H1 (cell line): Measurements from ENCODE around the gene CASP12. TPM values are rescaled to one million over a fixed set of nuclear protein-coding genes. Genes with fewer than 3 reads are reported as not detected.

Experiments
- CTCF ChIA-PET: fragments of 300-600 bp; sonication (Branson Sonifier 250); formaldehyde crosslinking; loops from one replicate; lab custom pipeline; 2021; ENCODE audit not compliant: partially characterized antibody; lab: Charles Lee
- POLR2A ChIA-PET: fragments of 300-600 bp; sonication (Branson Sonifier 250); formaldehyde crosslinking; loops from one replicate; lab custom pipeline; 2021; ENCODE audit warnings: inconsistent platforms; ENCODE audit not compliant: partially characterized antibody; lab: Charles Lee
- DNase-seq, 2 experiments: peaks; one replicate each; pipeline versions ENCODE4 v3.0.0 to v3.0.0-alpha.2; 2010 to 2022; ENCODE audit warnings: low spot score in 2 of 2, low read depth in 1 of 2, mixed read lengths in 1 of 2
- FAIRE-seq: peaks from 2 replicates; lab custom pipeline; 2011; peaks lifted over from hg19 to GRCh38; lab: Jason Lieb, UNC
- H2AFZ ChIP-seq: 2 replicates; pipeline ENCODE4 v1.8.1; 2012; ENCODE audit warnings: low read length, inconsistent platforms
- H2AK5ac ChIP-seq: 2 replicates; pipeline ENCODE4 v1.6.1; 2013; ENCODE audit warnings: low read depth, low read length
- H2BK120ac ChIP-seq: replicated peaks from 2 replicates; pipeline ENCODE3; 2013; ENCODE audit warnings: low read depth, low read length, inconsistent platforms
- H2BK12ac ChIP-seq: 2 replicates; pipeline ENCODE4 v1.6.1; 2013; ENCODE audit warnings: low read depth, low read length
- H2BK15ac ChIP-seq: 2 replicates; pipeline ENCODE4 v1.6.1; 2013; ENCODE audit warnings: low read length
- H2BK20ac ChIP-seq: 2 replicates; pipeline ENCODE4 v1.6.1; 2013; ENCODE audit warnings: low read length
- H2BK5ac ChIP-seq: 2 replicates; pipeline ENCODE4 v1.6.1; 2013; ENCODE audit warnings: low read depth, low read length
- H3K14ac ChIP-seq: 2 replicates; pipeline ENCODE4 v1.6.1; 2013; ENCODE audit warnings: inconsistent platforms; ENCODE audit not compliant: insufficient read length
- H3K18ac ChIP-seq: 2 replicates; pipeline ENCODE4 v1.6.1; 2013; ENCODE audit warnings: low read length; ENCODE audit errors: extremely low read depth
- H3K23ac ChIP-seq: 2 replicates; pipeline ENCODE4 v1.6.1; 2013; ENCODE audit warnings: inconsistent platforms; ENCODE audit not compliant: insufficient read length
- H3K23me2 ChIP-seq: 2 replicates; pipeline ENCODE4 v1.6.1; 2013; ENCODE audit warnings: low read depth, low read length
- H3K27ac ChIP-seq: 2 replicates; pipeline ENCODE4 v1.6.1; 2011; ENCODE audit warnings: low read depth, low read length, inconsistent platforms
- H3K27me3 ChIP-seq, 4 experiments: replicated peaks in 1 of 4; 1 replicate in 1 of 4; 2 replicates in 3 of 4; pipeline versions ENCODE4 v1.6.1 to v1.8.1; 2011 to 2013; ENCODE audit warnings: low read length in 3 of 4, mild to moderate bottlenecking in 3 of 4, inconsistent platforms in 2 of 4, mixed read lengths in 2 of 4, moderate library complexity in 1 of 4; ENCODE audit not compliant: control insufficient read depth in 3 of 4, insufficient read depth in 3 of 4; ENCODE audit errors: extremely low read depth in 1 of 4
- H3K36me3 ChIP-seq, 4 experiments: 2 replicates each; pipeline versions ENCODE4 v1.6.1 to v1.8.1; 2011 to 2013; ENCODE audit warnings: mild to moderate bottlenecking in 4 of 4, low read length in 3 of 4, moderate library complexity in 2 of 4, control low read depth in 1 of 4, inconsistent platforms in 1 of 4; ENCODE audit not compliant: insufficient read depth in 4 of 4, control insufficient read depth in 2 of 4
- H3K4ac ChIP-seq: replicated peaks from 2 replicates; pipeline ENCODE3; 2013; ENCODE audit warnings: low read length, low read depth, mixed read lengths, inconsistent platforms; ENCODE audit not compliant: insufficient read length
- H3K4me1 ChIP-seq, 4 experiments: replicated peaks in 1 of 4; 1 replicate in 1 of 4; 2 replicates in 3 of 4; pipeline versions ENCODE4 v1.6.1 to v1.8.1; 2011 to 2013; ENCODE audit warnings: low read length in 3 of 4, inconsistent platforms in 2 of 4, mixed read lengths in 1 of 4; ENCODE audit not compliant: insufficient read depth in 4 of 4, control insufficient read depth in 3 of 4
- H3K4me2 ChIP-seq, 2 experiments: 2 replicates each; pipeline versions ENCODE4 v1.6.1 to v1.8.1; 2011 to 2013; ENCODE audit warnings: low read depth in 2 of 2, low read length in 2 of 2, control low read depth in 1 of 2, inconsistent platforms in 1 of 2, mild to moderate bottlenecking in 1 of 2; ENCODE audit not compliant: insufficient read depth in 1 of 2
- H3K4me3 ChIP-seq, 4 experiments: fragments of 200-600, 300-600 bp in 1 of 4; sonication (generic), shearing (Covaris generic), sonication (Bioruptor Twin) in 1 of 4; 2 replicates each; pipeline versions ENCODE4 v1.5.1 to v1.8.1; 2011 to 2016; ENCODE audit warnings: low read length in 4 of 4, low read depth in 3 of 4, control low read depth in 2 of 4, inconsistent platforms in 2 of 4, mild to moderate bottlenecking in 2 of 4, mixed read lengths in 1 of 4, moderate library complexity in 1 of 4; ENCODE audit not compliant: insufficient read depth in 2 of 4; ENCODE audit errors: extremely low read depth in 1 of 4
- H3K56ac ChIP-seq: replicated peaks from 2 replicates; pipeline ENCODE3; 2013; ENCODE audit warnings: low read depth, mild to moderate bottlenecking, mixed read lengths, low read length, inconsistent platforms; ENCODE audit not compliant: insufficient read length
- H3K79me1 ChIP-seq: 2 replicates; pipeline ENCODE4 v1.6.1; 2013; ENCODE audit warnings: low read depth, low read length, control low read depth
- H3K79me2 ChIP-seq, 2 experiments: 2 replicates each; pipeline versions ENCODE4 v1.6.1 to v1.8.1; 2012 to 2013; ENCODE audit warnings: low read length in 2 of 2, mild to moderate bottlenecking in 2 of 2, inconsistent platforms in 1 of 2; ENCODE audit not compliant: insufficient read depth in 2 of 2, control insufficient read depth in 1 of 2
- H3K9ac ChIP-seq, 4 experiments: replicated peaks in 1 of 4; 1 replicate in 1 of 4; 2 replicates in 3 of 4; pipeline versions ENCODE4 v1.6.1 to v1.8.1; 2011 to 2013; ENCODE audit warnings: low read depth in 3 of 4, low read length in 3 of 4, control low read depth in 2 of 4, mild to moderate bottlenecking in 2 of 4, moderate library complexity in 2 of 4, inconsistent platforms in 1 of 4; ENCODE audit errors: extremely low read depth in 1 of 4
- H3K9me3 ChIP-seq, 2 experiments: 2 replicates each; pipeline versions ENCODE4 v1.6.1 to v1.8.1; 2012 to 2013; ENCODE audit warnings: mild to moderate bottlenecking in 2 of 2, moderate library complexity in 2 of 2, control low read depth in 1 of 2, inconsistent platforms in 1 of 2, low read depth in 1 of 2, low read length in 1 of 2, mixed read lengths in 1 of 2; ENCODE audit not compliant: insufficient read depth in 2 of 2
- H4K20me1 ChIP-seq, 2 experiments: replicated peaks in 1 of 2; 2 replicates each; pipeline versions ENCODE3 to v1.8.1; 2011 to 2013; ENCODE audit warnings: inconsistent platforms in 2 of 2, low read length in 2 of 2, mild to moderate bottlenecking in 1 of 2; ENCODE audit not compliant: insufficient read depth in 2 of 2, control insufficient read depth in 1 of 2
- H4K5ac ChIP-seq: 2 replicates; pipeline ENCODE4 v1.6.1; 2013; ENCODE audit warnings: low read length, low read depth, mixed read lengths, inconsistent platforms; ENCODE audit not compliant: insufficient read length
- H4K8ac ChIP-seq: 2 replicates; pipeline ENCODE4 v1.8.0; 2013; ENCODE audit warnings: mild to moderate bottlenecking, moderate library complexity, low read length, inconsistent platforms; ENCODE audit not compliant: insufficient read depth; ENCODE audit errors: extremely low read depth
- H4K91ac ChIP-seq: replicated peaks from 2 replicates; pipeline ENCODE3; 2013; ENCODE audit warnings: low read length, mixed read lengths, inconsistent platforms; ENCODE audit not compliant: insufficient read length
- E2F6 ChIP-seq: IDR thresholded peaks from 2 replicates; pipeline ENCODE4 v1.6.1; 2012; ENCODE audit warnings: inconsistent platforms
- EP300 ChIP-seq, 2 experiments: IDR thresholded peaks; 1 replicate in 1 of 2; 2 replicates in 1 of 2; pipeline ENCODE4 v1.6.1; 2011 to 2012; ENCODE audit warnings: low read depth in 2 of 2, low read length in 2 of 2, mild to moderate bottlenecking in 2 of 2, borderline replicate concordance in 1 of 2, inconsistent platforms in 1 of 2, moderate library complexity in 1 of 2
- RXRA ChIP-seq: IDR thresholded peaks from 2 replicates; pipeline ENCODE4 v1.6.1; 2011; ENCODE audit warnings: low read depth, mild to moderate bottlenecking, low read length, moderate library complexity; ENCODE audit not compliant: insufficient read depth
- SIRT6 ChIP-seq: IDR thresholded peaks from one replicate; pipeline ENCODE4 v1.7.1; 2012; ENCODE audit warnings: low read length, inconsistent platforms
- polyA plus RNA-seq, 7 experiments: library from polyadenylated mRNA; depleted of rRNA in 3 of 7; stranded (reverse) in 5 of 7; unstranded in 2 of 7; fragments of >200 nt in 5 of 7; fragments of 200-250 nt in 2 of 7; gene quantifications; 1 replicate in 5 of 7; 2 replicates in 1 of 7; 4 replicates in 1 of 7; pipeline versions ENCODE4 v1.2.1 to v1.2.3, GENCODE V29; 2011 to 2013; ENCODE audit warnings: missing spikeins in 2 of 7, mixed read lengths in 2 of 7
- total RNA-seq: library from RNA; stranded (reverse); fragmentation: NEBNext Ultra II Directional; extraction: Animal tissue kit (Norgen Biotek cat#: 25700); gene quantifications from 2 replicates; pipeline ENCODE4 v1.2.1, GENCODE V29; 2021

The CASP12 gene
- total and polyA plus RNA-seq, 2 of the 8 experiments (the other 6 are each of a cell fraction or from before 2014, with no cell fraction given), result not detected

GRCh38 chr11:104944076-104944475 lies 45.8 kb upstream of the CASP12 start:
- H3K36me3 ChIP-seq, result no peaks in the 10 kb centered on the region
- H4K91ac ChIP-seq, result no peak overlapping the region
- H4K8ac ChIP-seq, result no peak overlapping the region
- H4K20me1 ChIP-seq, result no peaks in the 10 kb centered on the region
- no peaks in the 10 kb centered on the region for H3K9me3 ChIP-seq
- no peaks in the 10 kb centered on the region for H3K79me1 ChIP-seq
- ChIA-PET CTCF (interaction anchor here (0.8 to 1.3 kb wide), 3 partner anchors 25 to 396 kb away, joined by 3 to 5 read pairs (median 4); no protein-coding TSS in a partner anchor), POLR2A (no interaction called here)
- no peak overlapping the region for H3K4me2 ChIP-seq
- no peak overlapping the region for H3K14ac ChIP-seq
- no peaks in the 10 kb centered on the region for H3K79me2 ChIP-seq
- FAIRE-seq, result no peak
- no peaks in the 10 kb centered on the region for H3K27me3 ChIP-seq
- H3K23ac ChIP-seq, result no peak overlapping the region
- no peak overlapping the region for H2AK5ac ChIP-seq
- no peak for DNase-seq
- H3K4me1 ChIP-seq, result no peaks in the 10 kb centered on the region
- no peak overlapping the region for H2BK20ac ChIP-seq
- H2BK5ac ChIP-seq, result no peak overlapping the region
- no peak overlapping the region for H4K5ac ChIP-seq
- no peak overlapping the region for H2BK120ac ChIP-seq
- H3K18ac ChIP-seq, result no peak overlapping the region
- H3K23me2 ChIP-seq, result no peaks in the 10 kb centered on the region
- H2BK15ac ChIP-seq, result no peak overlapping the region
- H2BK12ac ChIP-seq, result no peak overlapping the region
- no peak overlapping the region for H3K27ac ChIP-seq
- no peak overlapping the region for H3K4me3 ChIP-seq
- no peak overlapping the region for H3K56ac ChIP-seq
- H3K4ac ChIP-seq, result no peak overlapping the region
- H3K9ac ChIP-seq, result no peak overlapping the region
- H2AFZ ChIP-seq, result no peak overlapping the region
- TF ChIP-seq EP300 (IDR thresholded peaks at IDR 0.05; ENCODE audit: borderline replicate concordance in 1 of 2, low read depth in 2 of 2, low read length in 2 of 2), result no peak
- no peak for TF ChIP-seq SIRT6
- TF ChIP-seq RXRA, result no peak
- no peak for TF ChIP-seq E2F6
